SU-DHL-6 (cell line): ENCODE results near the gene C1QTNF5.

ENCODE experiments used
- H2AFZ ChIP-seq: fragments of 200-600 bp; sonication (generic); 2 replicates; pipeline ENCODE4 v1.6.1; 2014; ENCODE audit warnings: low read depth, mild to moderate bottlenecking, moderate library complexity, mixed read lengths, antibody characterized with exemption, low read length; ENCODE audit not compliant: severe bottlenecking
- H3F3A ChIP-seq: fragments of 200-600 bp; shearing (Covaris generic); 2 replicates; pipeline ENCODE4 v1.6.0; 2016; ENCODE audit warnings: antibody characterized with exemption, mild to moderate bottlenecking; ENCODE audit not compliant: insufficient read depth
- H3K27ac ChIP-seq: fragments of 200-600 bp; sonication (generic); 2 replicates; pipeline ENCODE4 v1.5.1; 2016; ENCODE audit warnings: low read depth, mild to moderate bottlenecking, low read length, moderate library complexity, mixed read lengths
- H3K27me3 ChIP-seq: fragments of 200-600 bp; sonication (generic), shearing (Covaris generic); 2 replicates; pipeline ENCODE4 v1.6.0; 2014; ENCODE audit warnings: mild to moderate bottlenecking, low read length
- H3K36me3 ChIP-seq: fragments of 200-600 bp; sonication (generic); 2 replicates; pipeline ENCODE4 v1.6.1; 2014; ENCODE audit warnings: mild to moderate bottlenecking, low read length, mixed read lengths
- H3K4me2 ChIP-seq: fragments of 300-600, 200-600 bp; shearing (Covaris generic), sonication (generic); 2 replicates; pipeline ENCODE4 v1.6.0; 2014; ENCODE audit warnings: low read length, low read depth, mild to moderate bottlenecking; ENCODE audit not compliant: poor library complexity, severe bottlenecking
- H3K4me3 ChIP-seq: fragments of 200-600 bp; sonication (generic); 2 replicates; pipeline ENCODE4 v1.5.1; 2014; ENCODE audit warnings: antibody characterized with exemption, low read length, mild to moderate bottlenecking, mixed read lengths; ENCODE audit not compliant: insufficient read depth, poor library complexity, severe bottlenecking
- H3K79me2 ChIP-seq: fragments of 200-600 bp; sonication (generic); 2 replicates; pipeline ENCODE4 v1.6.1; 2014; ENCODE audit warnings: mild to moderate bottlenecking, low read length, moderate library complexity; ENCODE audit not compliant: insufficient read depth
- H3K9ac ChIP-seq: fragments of 200-600 bp; sonication (generic); 2 replicates; pipeline ENCODE4 v1.7.0; 2014; ENCODE audit warnings: mild to moderate bottlenecking, low read length
- H3K9me2 ChIP-seq: fragments of 200-600 bp; sonication (generic); replicated peaks from 2 replicates; pipeline ENCODE4 v1.6.1; 2014; ENCODE audit warnings: low read length; ENCODE audit not compliant: insufficient read depth
- H3K9me3 ChIP-seq: fragments of 200-600 bp; sonication (generic); 2 replicates; pipeline ENCODE4 v1.6.1; 2014; ENCODE audit warnings: low read length, mixed read lengths; ENCODE audit not compliant: insufficient read depth
- H4K20me1 ChIP-seq: fragments of 200-600 bp; sonication (generic); 2 replicates; pipeline ENCODE4 v1.6.1; 2014; ENCODE audit warnings: low read depth, mild to moderate bottlenecking, antibody characterized with exemption, low read length, moderate library complexity, mixed read lengths
- EZH2phosphoT487 ChIP-seq: fragments of 200-600 bp; sonication (generic), shearing (Covaris generic); conservative IDR thresholded peaks from 2 replicates; pipeline ENCODE4 v1.6.1; 2018; ENCODE audit warnings: mild to moderate bottlenecking, antibody characterized with exemption, low read length, moderate library complexity, mixed read lengths
- TF ChIP-seq, protein P1 (sequence below): fragments of 200-600 bp; sonication (generic); IDR thresholded peaks from one replicate; pipeline ENCODE4 v1.5.1; 2017; ENCODE audit warnings: antibody characterized with exemption, mild to moderate bottlenecking, low read length, moderate library complexity; ENCODE audit not compliant: insufficient read depth, poor library complexity, severe bottlenecking

C1QTNF5 gene

GRCh38 chr11:119380827-119381180 is 40.1 kb upstream of the C1QTNF5 start:
- H3K9me2 ChIP-seq = no peaks in the 10 kb centered on the region
- TF ChIP-seq, protein P1, sequence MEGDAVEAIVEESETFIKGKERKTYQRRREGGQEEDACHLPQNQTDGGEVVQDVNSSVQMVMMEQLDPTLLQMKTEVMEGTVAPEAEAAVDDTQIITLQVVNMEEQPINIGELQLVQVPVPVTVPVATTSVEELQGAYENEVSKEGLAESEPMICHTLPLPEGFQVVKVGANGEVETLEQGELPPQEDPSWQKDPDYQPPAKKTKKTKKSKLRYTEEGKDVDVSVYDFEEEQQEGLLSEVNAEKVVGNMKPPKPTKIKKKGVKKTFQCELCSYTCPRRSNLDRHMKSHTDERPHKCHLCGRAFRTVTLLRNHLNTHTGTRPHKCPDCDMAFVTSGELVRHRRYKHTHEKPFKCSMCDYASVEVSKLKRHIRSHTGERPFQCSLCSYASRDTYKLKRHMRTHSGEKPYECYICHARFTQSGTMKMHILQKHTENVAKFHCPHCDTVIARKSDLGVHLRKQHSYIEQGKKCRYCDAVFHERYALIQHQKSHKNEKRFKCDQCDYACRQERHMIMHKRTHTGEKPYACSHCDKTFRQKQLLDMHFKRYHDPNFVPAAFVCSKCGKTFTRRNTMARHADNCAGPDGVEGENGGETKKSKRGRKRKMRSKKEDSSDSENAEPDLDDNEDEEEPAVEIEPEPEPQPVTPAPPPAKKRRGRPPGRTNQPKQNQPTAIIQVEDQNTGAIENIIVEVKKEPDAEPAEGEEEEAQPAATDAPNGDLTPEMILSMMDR = no peak
- TF ChIP-seq EZH2phosphoT487 = no peak
- peak overlapping the region; percentile 51 for H3K4me3 ChIP-seq
- H3K27me3 ChIP-seq = no peaks in the 10 kb centered on the region
- H3K36me3 ChIP-seq = no peaks in the 10 kb centered on the region
- H3K79me2 ChIP-seq = no peaks in the 10 kb centered on the region
- no peaks in the 10 kb centered on the region for H3K9me3 ChIP-seq
- H3F3A ChIP-seq = no peaks in the 10 kb centered on the region
- peak overlapping the region; percentile 62 for H3K4me2 ChIP-seq
- peak overlapping the region; percentile 65 for H2AFZ ChIP-seq
- H3K27ac ChIP-seq = no peak overlapping the region
- H4K20me1 ChIP-seq = no peaks in the 10 kb centered on the region
- peak overlapping the region; percentile 42 for H3K9ac ChIP-seq

GRCh38 chr11:119380160-119380826 is 39.6 kb upstream of the C1QTNF5 start:
- H3K27me3 ChIP-seq = no peaks in the 10 kb centered on the region
- no peaks in the 10 kb centered on the region for H3K36me3 ChIP-seq
- no peak overlapping the region for H3K4me2 ChIP-seq
- no peak for TF ChIP-seq EZH2phosphoT487
- TF ChIP-seq, protein P1 = no peak
- no peaks in the 10 kb centered on the region for H3K9me2 ChIP-seq
- no peak overlapping the region for H3K27ac ChIP-seq
- H3K9ac ChIP-seq = no peak overlapping the region
- H4K20me1 ChIP-seq = no peaks in the 10 kb centered on the region
- H2AFZ ChIP-seq = no peak overlapping the region
- no peak overlapping the region for H3K4me3 ChIP-seq
- no peaks in the 10 kb centered on the region for H3F3A ChIP-seq
- no peaks in the 10 kb centered on the region for H3K9me3 ChIP-seq
- no peaks in the 10 kb centered on the region for H3K79me2 ChIP-seq

DNA sequence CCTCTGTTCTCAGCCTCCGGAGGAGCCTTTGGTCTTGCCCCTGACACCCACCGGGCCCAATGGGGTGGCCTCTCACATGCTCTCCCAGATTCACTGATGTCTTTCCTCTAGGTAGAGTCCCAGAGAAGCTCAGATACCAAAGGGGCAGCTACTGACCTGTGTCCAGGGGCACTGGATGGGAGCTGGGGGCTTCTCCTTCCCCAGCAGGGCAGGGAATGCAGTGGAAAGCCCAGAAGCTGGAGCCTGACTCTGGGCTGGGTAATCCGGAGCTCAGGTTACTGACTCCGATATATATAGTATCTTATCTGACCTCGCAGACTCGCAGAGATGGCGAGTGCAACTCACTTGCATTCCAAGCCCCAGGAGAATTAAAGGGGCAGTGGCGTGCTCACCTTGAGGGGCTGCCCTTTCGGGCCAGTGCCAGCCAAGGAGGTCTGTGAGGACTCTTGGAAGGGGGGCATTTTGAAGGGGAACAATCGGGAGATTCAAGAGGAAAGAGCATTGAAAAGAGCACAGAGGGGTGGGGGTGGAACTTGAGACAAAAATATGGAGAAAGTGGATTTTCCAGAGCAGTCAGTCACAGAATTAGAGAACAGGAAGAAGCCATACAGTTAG is 38.3 kb upstream of the C1QTNF5 start:
- TF ChIP-seq, protein P1 = no peak
- TF ChIP-seq EZH2phosphoT487 = no peak
- no peak overlapping the region for H3K4me2 ChIP-seq
- no peaks in the 10 kb centered on the region for H3K79me2 ChIP-seq
- no peak overlapping the region for H2AFZ ChIP-seq
- no peaks in the 10 kb centered on the region for H3F3A ChIP-seq
- no peak overlapping the region for H3K27ac ChIP-seq
- H4K20me1 ChIP-seq = no peaks in the 10 kb centered on the region
- H3K4me3 ChIP-seq = no peak overlapping the region
- no peaks in the 10 kb centered on the region for H3K27me3 ChIP-seq
- no peaks in the 10 kb centered on the region for H3K9me2 ChIP-seq
- no peak overlapping the region for H3K9ac ChIP-seq
- no peaks in the 10 kb centered on the region for H3K9me3 ChIP-seq
- H3K36me3 ChIP-seq = no peaks in the 10 kb centered on the region
